ENCODE measurements around the gene LRP8. TPM values are rescaled to one million over a fixed set of nuclear protein-coding genes. Genes with fewer than 3 reads are reported as not detected.

The LRP8 gene
- total RNA-seq, 4 donors from 2014 or later, result 0.36 to 4.2 (median 1.4) TPM

DNA sequence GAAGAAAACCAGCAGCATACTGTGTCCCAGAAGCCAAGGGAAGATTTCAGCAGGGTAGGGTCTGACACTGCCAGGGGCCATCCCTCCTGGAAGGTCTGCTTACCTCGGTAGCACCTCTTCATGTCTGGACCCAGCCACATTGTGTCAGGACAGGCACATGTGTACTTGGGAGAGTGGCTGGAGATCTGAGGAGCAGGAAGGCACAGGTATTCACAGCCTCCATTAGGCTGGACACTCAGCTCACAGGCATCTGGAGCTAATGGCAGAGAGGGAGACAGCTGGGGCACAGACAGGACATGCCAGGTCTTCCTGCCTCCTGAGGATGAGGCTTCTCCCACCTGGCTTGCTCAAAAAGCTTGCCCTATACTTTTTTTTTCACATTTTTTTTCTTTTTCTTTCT lies 69.7 kb downstream of the LRP8 start:
- ATAC-seq, result no peak

DNA sequence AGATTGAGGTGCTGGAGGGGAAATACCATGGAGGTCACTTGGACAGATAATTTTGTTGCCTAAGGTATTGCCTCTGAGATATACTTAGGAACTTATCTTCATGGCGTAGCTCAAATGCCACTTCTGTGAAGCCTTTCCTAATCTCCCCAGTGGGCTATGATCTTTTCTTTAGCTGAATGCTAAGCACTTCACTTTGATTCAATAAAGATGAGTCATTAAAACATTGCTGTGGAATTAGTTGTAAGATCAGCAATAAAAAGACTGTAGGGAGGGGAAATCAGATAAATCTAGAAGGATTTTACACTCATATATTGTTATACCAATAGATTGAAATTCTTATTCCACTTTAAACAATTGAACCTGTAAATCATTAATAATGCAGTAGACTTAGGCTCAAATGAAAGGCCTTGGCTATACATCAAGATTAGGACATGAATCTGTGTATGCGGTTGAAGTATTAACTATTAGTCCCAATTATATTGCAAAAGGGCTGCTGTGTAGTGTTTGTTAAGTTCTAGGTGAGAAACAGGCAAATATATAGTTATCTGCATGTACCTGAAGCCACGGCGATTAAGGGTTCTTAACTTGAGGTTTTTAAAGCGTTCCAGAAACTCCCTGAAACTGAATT lies 70.3 kb downstream of the LRP8 start:
- H3K4me1 ChIP-seq, result no peaks in the 10 kb centered on the region
- no peak overlapping the region for H3K27ac ChIP-seq
- H3K9me3 ChIP-seq, result no peaks in the 10 kb centered on the region
- no peak for DNase-seq
- TF ChIP-seq POLR2A (IDR thresholded peaks at IDR 0.05), result no peak
- TF ChIP-seq, protein P1, sequence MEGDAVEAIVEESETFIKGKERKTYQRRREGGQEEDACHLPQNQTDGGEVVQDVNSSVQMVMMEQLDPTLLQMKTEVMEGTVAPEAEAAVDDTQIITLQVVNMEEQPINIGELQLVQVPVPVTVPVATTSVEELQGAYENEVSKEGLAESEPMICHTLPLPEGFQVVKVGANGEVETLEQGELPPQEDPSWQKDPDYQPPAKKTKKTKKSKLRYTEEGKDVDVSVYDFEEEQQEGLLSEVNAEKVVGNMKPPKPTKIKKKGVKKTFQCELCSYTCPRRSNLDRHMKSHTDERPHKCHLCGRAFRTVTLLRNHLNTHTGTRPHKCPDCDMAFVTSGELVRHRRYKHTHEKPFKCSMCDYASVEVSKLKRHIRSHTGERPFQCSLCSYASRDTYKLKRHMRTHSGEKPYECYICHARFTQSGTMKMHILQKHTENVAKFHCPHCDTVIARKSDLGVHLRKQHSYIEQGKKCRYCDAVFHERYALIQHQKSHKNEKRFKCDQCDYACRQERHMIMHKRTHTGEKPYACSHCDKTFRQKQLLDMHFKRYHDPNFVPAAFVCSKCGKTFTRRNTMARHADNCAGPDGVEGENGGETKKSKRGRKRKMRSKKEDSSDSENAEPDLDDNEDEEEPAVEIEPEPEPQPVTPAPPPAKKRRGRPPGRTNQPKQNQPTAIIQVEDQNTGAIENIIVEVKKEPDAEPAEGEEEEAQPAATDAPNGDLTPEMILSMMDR (IDR thresholded peaks at IDR 0.05 in 4 of 5, conservative IDR thresholded peaks at IDR 0.05 in 1 of 5), result no peak
- H3K4me3 ChIP-seq, result no peak overlapping the region
- in situ Hi-C loops (cut with MboI; ENCODE audit: low sequenced_read_pairs in 4 of 4) (no loop called here), intact Hi-C loops (cut with DNase I; ENCODE audit: low total_unique reads) (no loop called here)
- ATAC-seq, result no peak
- no peaks in the 10 kb centered on the region for H3K27me3 ChIP-seq
- H3K36me3 ChIP-seq, result no peaks in the 10 kb centered on the region

More for the DNA sequence above, 69.7 kb downstream of the LRP8 start:
- no peak for DNase-seq
- Histone ChIP-seq H3K27ac (no peak overlapping the region), H3K36me3 (no peaks in the 10 kb centered on the region), H3K4me3 (no peak overlapping the region), H3K27me3 (no peaks in the 10 kb centered on the region), H3K4me1 (no peaks in the 10 kb centered on the region), H3K9me3 (no peaks in the 10 kb centered on the region)
- no peak for TF ChIP-seq POLR2A (IDR thresholded peaks at IDR 0.05)
- TF ChIP-seq, protein P1 (IDR thresholded peaks at IDR 0.05 in 4 of 5, conservative IDR thresholded peaks at IDR 0.05 in 1 of 5), result no peak
- intact Hi-C loops (cut with DNase I; ENCODE audit: low total_unique reads) (no loop called here), in situ Hi-C loops (cut with MboI; ENCODE audit: low sequenced_read_pairs in 4 of 4) (no loop called here)

DNA sequence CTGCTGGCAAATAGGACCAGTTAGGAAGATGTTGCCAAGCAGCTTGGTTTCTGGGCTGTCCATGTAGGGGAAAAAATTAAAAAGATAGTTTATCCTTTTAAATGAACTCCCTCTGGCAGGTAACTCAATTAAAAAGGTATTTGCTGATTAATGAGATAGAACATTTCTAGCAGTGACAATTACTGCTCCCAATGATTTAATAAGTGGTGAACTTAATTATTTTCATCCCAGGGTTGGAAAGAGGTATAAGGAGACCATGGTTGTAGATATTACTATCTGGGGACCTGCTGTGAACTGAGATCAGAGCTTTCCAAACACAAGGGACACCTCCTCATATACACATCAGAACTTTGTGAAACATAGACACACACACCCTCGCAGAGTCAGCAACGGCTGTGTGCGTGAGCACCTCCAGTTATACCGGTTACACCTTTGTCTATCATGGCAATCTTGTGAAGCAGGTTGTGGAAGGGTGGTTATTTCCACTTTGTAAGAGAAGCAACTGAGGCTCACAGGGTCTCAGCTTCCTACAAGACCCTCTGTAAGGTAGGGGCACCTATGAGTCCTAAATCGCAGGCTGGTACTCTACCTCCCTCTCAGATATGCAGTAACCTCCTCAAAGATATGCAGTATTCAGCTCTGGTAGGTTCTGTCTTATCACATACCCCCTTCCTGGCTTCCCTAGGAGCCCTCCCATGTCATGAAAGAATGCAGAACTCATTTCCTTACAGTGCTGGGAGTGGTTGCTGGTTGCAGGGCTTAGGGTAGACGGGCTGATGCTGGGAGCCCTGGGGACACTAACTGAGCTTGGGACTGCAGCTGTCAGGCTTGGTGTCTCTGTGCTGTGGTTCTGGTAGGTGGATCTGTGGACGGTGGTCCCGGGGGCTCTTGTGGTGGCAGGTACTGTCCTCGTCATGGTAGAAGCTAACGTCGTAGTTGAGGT lies 71.1 kb downstream of the LRP8 start:
- no peak for DNase-seq
- no peak for TF ChIP-seq POLR2A (IDR thresholded peaks at IDR 0.05)
- TF ChIP-seq, protein P1 (IDR thresholded peaks at IDR 0.05 in 4 of 5, conservative IDR thresholded peaks at IDR 0.05 in 1 of 5), result no peak
- H3K27me3 ChIP-seq, result no peaks in the 10 kb centered on the region
- H3K4me3 ChIP-seq, result no peak overlapping the region
- intact Hi-C loops (cut with DNase I; ENCODE audit: low total_unique reads) (no loop called here), in situ Hi-C loops (cut with MboI; ENCODE audit: low sequenced_read_pairs in 4 of 4) (no loop called here)
- no peak overlapping the region for H3K27ac ChIP-seq
- no peaks in the 10 kb centered on the region for H3K9me3 ChIP-seq
- no peak for ATAC-seq
- H3K4me1 ChIP-seq, result no peaks in the 10 kb centered on the region
- H3K36me3 ChIP-seq, result no peaks in the 10 kb centered on the region

DNA sequence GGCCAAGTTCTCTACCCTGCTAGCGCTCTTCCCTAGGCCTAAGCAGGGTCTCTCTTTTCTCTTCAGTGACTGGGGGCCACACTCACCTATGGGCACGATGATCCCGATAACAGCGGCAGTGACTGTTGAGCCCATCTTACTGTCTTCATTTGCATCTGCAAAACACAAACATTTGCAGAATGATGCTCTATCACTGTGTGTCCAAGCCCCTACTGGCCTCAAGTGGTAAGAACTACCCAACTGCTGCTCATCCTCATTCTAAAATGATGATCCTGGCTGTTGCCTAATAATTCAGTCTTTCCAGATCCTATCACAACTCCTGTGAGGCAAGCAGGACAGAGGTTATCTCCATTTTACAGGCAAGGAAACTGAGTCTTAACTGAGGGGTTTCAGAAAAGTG lies 72.8 kb downstream of the LRP8 start:
- Histone ChIP-seq H3K4me1 (no peaks in the 10 kb centered on the region), H3K4me3 (no peak overlapping the region), H3K27ac (no peak overlapping the region), H3K36me3 (no peaks in the 10 kb centered on the region), H3K9me3 (no peaks in the 10 kb centered on the region), H3K27me3 (no peaks in the 10 kb centered on the region)
- no peak for TF ChIP-seq POLR2A (IDR thresholded peaks at IDR 0.05)
- TF ChIP-seq, protein P1 (IDR thresholded peaks at IDR 0.05 in 4 of 5, conservative IDR thresholded peaks at IDR 0.05 in 1 of 5), result no peak
- DNase-seq, result no peak
- intact Hi-C loops (cut with DNase I; ENCODE audit: low total_unique reads) (no loop called here), in situ Hi-C loops (cut with MboI; ENCODE audit: low sequenced_read_pairs in 4 of 4) (no loop called here)
- no peak for ATAC-seq
